Measurements from ENCODE around the gene ARSI.

Gene ARSI

GRCh38 chr5:150288791-150289190 is 13.9 kb downstream of the ARSI start:
- TF ChIP-seq SPI1 (IDR thresholded peaks at IDR 0.05; ENCODE audit: low read depth, low read length), result no peak
- TF ChIP-seq TAF1 (IDR thresholded peaks at IDR 0.05; ENCODE audit: low read depth, low read length), result no peak
- no peak for TF ChIP-seq PAX5 (IDR thresholded peaks at IDR 0.05; ENCODE audit: insufficient read depth, low read length, severe bottlenecking)
- no peak for TF ChIP-seq POLR2AphosphoS5 (IDR thresholded peaks at IDR 0.05; ENCODE audit: low read depth, low read length)
- no peak for TF ChIP-seq POLR2A (IDR thresholded peaks at IDR 0.05; ENCODE audit: low read depth, low read length)
- no peak for TF ChIP-seq POU2F2 (IDR thresholded peaks at IDR 0.05; ENCODE audit: low read depth, low read length)
- no peak for FAIRE-seq
- DNase-seq (ENCODE audit: insufficient read length, low spot score), result no peak

GRCh38 chr5:150288361-150288760 is 14.3 kb downstream of the ARSI start:
- no peak for TF ChIP-seq PAX5 (IDR thresholded peaks at IDR 0.05; ENCODE audit: insufficient read depth, low read length, severe bottlenecking)
- DNase-seq (ENCODE audit: insufficient read length, low spot score) (no peak), FAIRE-seq (no peak)

- no peak for TF ChIP-seq SPI1 (IDR thresholded peaks at IDR 0.05; ENCODE audit: low read depth, low read length)
- no peak for TF ChIP-seq PAX5 (IDR thresholded peaks at IDR 0.05; ENCODE audit: insufficient read depth, low read length, severe bottlenecking)
- no peak for TF ChIP-seq TAF1 (IDR thresholded peaks at IDR 0.05; ENCODE audit: low read depth, low read length)
- TF ChIP-seq POU2F2 (IDR thresholded peaks at IDR 0.05; ENCODE audit: low read depth, low read length), result no peak
- DNase-seq (ENCODE audit: insufficient read length, low spot score) (peak; percentile 47), FAIRE-seq (peak; percentile 57)
Measured at GRCh38 chr5:150286820-150287219, 15.9 kb downstream of the ARSI start.

- no peak for TF ChIP-seq SPI1 (IDR thresholded peaks at IDR 0.05; ENCODE audit: low read depth, low read length)
- TF ChIP-seq POLR2AphosphoS5 (IDR thresholded peaks at IDR 0.05; ENCODE audit: low read depth, low read length), result no peak
- TF ChIP-seq PAX5 (IDR thresholded peaks at IDR 0.05; ENCODE audit: insufficient read depth, low read length, severe bottlenecking), result no peak
- TF ChIP-seq TAF1 (IDR thresholded peaks at IDR 0.05; ENCODE audit: low read depth, low read length), result no peak
- TF ChIP-seq POLR2A (IDR thresholded peaks at IDR 0.05; ENCODE audit: low read depth, low read length), result no peak
- TF ChIP-seq POU2F2 (IDR thresholded peaks at IDR 0.05; ENCODE audit: low read depth, low read length), result no peak
- FAIRE-seq (no peak), DNase-seq (ENCODE audit: insufficient read length, low spot score) (no peak)
Measured at GRCh38 chr5:150285114-150285513, 17.6 kb downstream of the ARSI start.

GRCh38 chr5:150284311-150284710 is 18.4 kb downstream of the ARSI start:
- TF ChIP-seq POU2F2 (IDR thresholded peaks at IDR 0.05; ENCODE audit: low read depth, low read length) (no peak), SPI1 (IDR thresholded peaks at IDR 0.05; ENCODE audit: low read depth, low read length) (no peak)
- FAIRE-seq, result no peak
- DNase-seq (ENCODE audit: insufficient read length, low spot score), result no peak

GRCh38 chr5:150283904-150284303 is 18.8 kb downstream of the ARSI start:
- no peak for TF ChIP-seq PAX5 (IDR thresholded peaks at IDR 0.05; ENCODE audit: insufficient read depth, low read length, severe bottlenecking)
- TF ChIP-seq POLR2A (IDR thresholded peaks at IDR 0.05; ENCODE audit: low read depth, low read length), result no peak
- no peak for TF ChIP-seq SPI1 (IDR thresholded peaks at IDR 0.05; ENCODE audit: low read depth, low read length)
- TF ChIP-seq TAF1 (IDR thresholded peaks at IDR 0.05; ENCODE audit: low read depth, low read length), result no peak
- FAIRE-seq, result no peak
- DNase-seq (ENCODE audit: insufficient read length, low spot score), result no peak

- FAIRE-seq, result no peak
- no peak for TF ChIP-seq SPI1 (IDR thresholded peaks at IDR 0.05; ENCODE audit: low read depth, low read length)
- TF ChIP-seq PAX5 (IDR thresholded peaks at IDR 0.05; ENCODE audit: insufficient read depth, low read length, severe bottlenecking), result no peak
- no peak for TF ChIP-seq POU2F2 (IDR thresholded peaks at IDR 0.05; ENCODE audit: low read depth, low read length)
- no peak for TF ChIP-seq POLR2A (IDR thresholded peaks at IDR 0.05; ENCODE audit: low read depth, low read length)
- no peak for TF ChIP-seq TAF1 (IDR thresholded peaks at IDR 0.05; ENCODE audit: low read depth, low read length)
- TF ChIP-seq POLR2AphosphoS5 (IDR thresholded peaks at IDR 0.05; ENCODE audit: low read depth, low read length), result no peak
Measured at GRCh38 chr5:150281987-150282386, 20.7 kb downstream of the ARSI start.

GRCh38 chr5:150279330-150280020 is 23.2 kb downstream of the ARSI start:
- no peak for TF ChIP-seq POLR2A (IDR thresholded peaks at IDR 0.05; ENCODE audit: low read depth, low read length)
- no peak for TF ChIP-seq POU2F2 (IDR thresholded peaks at IDR 0.05; ENCODE audit: low read depth, low read length)
- no peak for TF ChIP-seq SPI1 (IDR thresholded peaks at IDR 0.05; ENCODE audit: low read depth, low read length)
- no peak for TF ChIP-seq PAX5 (IDR thresholded peaks at IDR 0.05; ENCODE audit: insufficient read depth, low read length, severe bottlenecking)
- no peak for TF ChIP-seq TAF1 (IDR thresholded peaks at IDR 0.05; ENCODE audit: low read depth, low read length)
- TF ChIP-seq POLR2AphosphoS5 (IDR thresholded peaks at IDR 0.05; ENCODE audit: low read depth, low read length), result no peak
- FAIRE-seq, result no peak
- DNase-seq (ENCODE audit: insufficient read length, low spot score), result no peak

More at GRCh38 chr5:150281987-150282386, 20.7 kb downstream of the ARSI start:
- DNase-seq (ENCODE audit: insufficient read length, low spot score), result no peak

- no peak for DNase-seq (ENCODE audit: insufficient read length, low spot score)
- no peak for FAIRE-seq
Measured at GRCh38 chr5:150278916-150279315, 23.8 kb downstream of the ARSI start.

GRCh38 chr5:150278046-150278730 is 24.5 kb downstream of the ARSI start:
- DNase-seq (ENCODE audit: insufficient read length, low spot score) (no peak), FAIRE-seq (no peak)
- TF ChIP-seq SPI1 (IDR thresholded peaks at IDR 0.05; ENCODE audit: low read depth, low read length) (no peak), POLR2AphosphoS5 (IDR thresholded peaks at IDR 0.05; ENCODE audit: low read depth, low read length) (no peak), POLR2A (IDR thresholded peaks at IDR 0.05; ENCODE audit: low read depth, low read length) (no peak), POU2F2 (IDR thresholded peaks at IDR 0.05; ENCODE audit: low read depth, low read length) (no peak), PAX5 (IDR thresholded peaks at IDR 0.05; ENCODE audit: insufficient read depth, low read length, severe bottlenecking) (no peak), TAF1 (IDR thresholded peaks at IDR 0.05; ENCODE audit: low read depth, low read length) (no peak)

More at GRCh38 chr5:150278916-150279315, 23.8 kb downstream of the ARSI start:
- TF ChIP-seq PAX5 (IDR thresholded peaks at IDR 0.05; ENCODE audit: insufficient read depth, low read length, severe bottlenecking), result no peak
- TF ChIP-seq POU2F2 (IDR thresholded peaks at IDR 0.05; ENCODE audit: low read depth, low read length), result no peak
- TF ChIP-seq SPI1 (IDR thresholded peaks at IDR 0.05; ENCODE audit: low read depth, low read length), result no peak
- TF ChIP-seq POLR2AphosphoS5 (IDR thresholded peaks at IDR 0.05; ENCODE audit: low read depth, low read length), result no peak
- TF ChIP-seq TAF1 (IDR thresholded peaks at IDR 0.05; ENCODE audit: low read depth, low read length), result no peak

Measured in GM12891 (cell line).